SK-N-SH (cell line): Measurements from ENCODE around the gene IFT52. TPM values are rescaled to one million over a fixed set of nuclear protein-coding genes. Genes with fewer than 3 reads are reported as not detected.

ENCODE experiments used
- CTCF ChIA-PET: fragments of 300-600, 350-600 bp; formaldehyde crosslinking; extraction: SDS; loops from one replicate; lab custom pipeline; 2021; lab: Yijun Ruan, JAX
- POLR2A ChIA-PET: fragments of 350-600 bp; sonication (Branson Sonifier 250); formaldehyde crosslinking; extraction: SDS; loops from one replicate; lab custom pipeline; 2020; ENCODE audit warnings: antibody characterized with exemption, inconsistent platforms; lab: Yijun Ruan, JAX
- DNase-seq: peaks from one replicate; pipeline ENCODE4 v3.0.0; 2012
- H2AFZ ChIP-seq: fragments of 200-600 bp; sonication (generic); 2 replicates; pipeline ENCODE4 v1.8.1; 2016; ENCODE audit warnings: antibody characterized with exemption, mild to moderate bottlenecking, low read depth
- H3F3A ChIP-seq: fragments of 200-600 bp; sonication (generic); replicated peaks from 2 replicates; pipeline ENCODE3; 2016; ENCODE audit warnings: antibody characterized with exemption, mild to moderate bottlenecking; ENCODE audit not compliant: insufficient read depth
- H3K27ac ChIP-seq, 2 experiments: fragments of 200-500 bp in 1 of 2; fragments of 200-600 bp in 1 of 2; sonication (Bioruptor generic) in 1 of 2; sonication (generic), shearing (Covaris generic) in 1 of 2; 2 replicates each; pipeline versions ENCODE4 v1.5.1 to v1.6.1; 2014 to 2016; ENCODE audit warnings: low read depth in 2 of 2, inconsistent platforms in 1 of 2, low read length in 1 of 2, mild to moderate bottlenecking in 1 of 2, mixed read lengths in 1 of 2
- H3K27me3 ChIP-seq: fragments of 200-600 bp; sonication (generic), shearing (Covaris generic); 2 replicates; pipeline ENCODE4 v1.6.1; 2016; ENCODE audit warnings: mixed run types; ENCODE audit not compliant: insufficient read depth
- H3K36me3 ChIP-seq, 2 experiments: fragments of 200-500 bp in 1 of 2; fragments of 200-600 bp in 1 of 2; sonication (Bioruptor generic) in 1 of 2; sonication (generic) in 1 of 2; replicated peaks in 1 of 2; 2 replicates each; pipeline versions ENCODE3 to v1.5.1; 2014 to 2016; ENCODE audit warnings: low read length in 1 of 2, mild to moderate bottlenecking in 1 of 2; ENCODE audit not compliant: insufficient read depth in 2 of 2, control insufficient read depth in 1 of 2
- H3K4me1 ChIP-seq, 2 experiments: fragments of 200-500 bp in 1 of 2; fragments of 200-600 bp in 1 of 2; sonication (Bioruptor generic) in 1 of 2; sonication (generic), shearing (Covaris generic) in 1 of 2; 2 replicates each; pipeline versions ENCODE4 v1.5.1 to v1.6.1; 2014 to 2016; ENCODE audit warnings: low read depth in 1 of 2, low read length in 1 of 2, mixed run types in 1 of 2; ENCODE audit not compliant: insufficient read depth in 2 of 2, control insufficient read depth in 1 of 2
- H3K4me2 ChIP-seq: fragments of 200-600 bp; sonication (generic), shearing (Covaris generic); 2 replicates; pipeline ENCODE4 v1.6.1; 2017; ENCODE audit warnings: mixed run types
- H3K4me3 ChIP-seq, 2 experiments: fragments of 200-500 bp in 1 of 2; fragments of 200-600 bp in 1 of 2; sonication (Bioruptor generic) in 1 of 2; sonication (generic), shearing (Covaris generic) in 1 of 2; 2 replicates each; pipeline versions ENCODE4 v1.5.1 to v1.8.1; 2014 to 2016; ENCODE audit warnings: low read depth in 2 of 2, inconsistent platforms in 1 of 2, low read length in 1 of 2, mild to moderate bottlenecking in 1 of 2, mixed read lengths in 1 of 2, moderate library complexity in 1 of 2
- H3K79me2 ChIP-seq: fragments of 200-600 bp; sonication (generic); 2 replicates; pipeline ENCODE4 v1.8.1; 2017; ENCODE audit warnings: mild to moderate bottlenecking; ENCODE audit not compliant: insufficient read depth
- H3K9ac ChIP-seq: fragments of 200-600 bp; sonication (generic); 2 replicates; pipeline ENCODE4 v1.6.1; 2017; ENCODE audit warnings: mixed run types
- H3K9me2 ChIP-seq: fragments of 200-600 bp; sonication (generic); 2 replicates; pipeline ENCODE4 v1.6.1; 2017; ENCODE audit warnings: mixed run types
- H3K9me3 ChIP-seq: fragments of 200-600 bp; sonication (generic); 2 replicates; pipeline ENCODE4 v1.6.1; 2017; ENCODE audit warnings: mixed run types, mild to moderate bottlenecking, moderate library complexity
- H4K20me1 ChIP-seq: fragments of 200-600 bp; sonication (generic); 2 replicates; pipeline ENCODE4 v1.6.1; 2017; ENCODE audit warnings: mild to moderate bottlenecking, mixed run types; ENCODE audit not compliant: insufficient read depth
- GABPA ChIP-seq: IDR thresholded peaks from 2 replicates; pipeline ENCODE4 v1.4.0; 2012; ENCODE audit warnings: low read depth, mild to moderate bottlenecking
- JUND ChIP-seq: IDR thresholded peaks from 2 replicates; pipeline ENCODE4 v1.4.0; 2012
- MEF2A ChIP-seq: IDR thresholded peaks from 2 replicates; pipeline ENCODE4 v1.4.0; 2012; ENCODE audit warnings: low read depth, borderline replicate concordance
- MXI1 ChIP-seq: IDR thresholded peaks from 2 replicates; pipeline ENCODE4 v1.6.1; 2012; ENCODE audit warnings: mild to moderate bottlenecking, low read depth, low read length, improper control_type of control experiment
- RAD21 ChIP-seq: IDR thresholded peaks from 2 replicates; pipeline ENCODE4 v1.6.1; 2012; ENCODE audit warnings: mild to moderate bottlenecking, low read length
- RFX5 ChIP-seq: IDR thresholded peaks from 2 replicates; pipeline ENCODE4 v1.6.1; 2012; ENCODE audit warnings: mild to moderate bottlenecking, improper control_type of control experiment, low read length
- SIN3A ChIP-seq: IDR thresholded peaks from 2 replicates; pipeline ENCODE4 v1.6.1; 2012; ENCODE audit warnings: low read depth, mild to moderate bottlenecking, low read length, moderate library complexity, borderline replicate concordance
- TCF12 ChIP-seq: IDR thresholded peaks from 2 replicates; pipeline ENCODE4 v1.4.0; 2012
- TEAD4 ChIP-seq: IDR thresholded peaks from 2 replicates; pipeline ENCODE4 v1.4.0; 2012; ENCODE audit warnings: mild to moderate bottlenecking, borderline replicate concordance; ENCODE audit not compliant: insufficient read depth
- WGBS: methylation state at CpG from one replicate; pipeline ENCODE4 v1.1.6; 2017; ENCODE audit warnings: low lambda C conversion rate; 5-methylcytosine and 5-hydroxymethylcytosine counted together
- polyA plus RNA-seq, 3 experiments: library from polyadenylated mRNA; depleted of rRNA; stranded (reverse); fragments of >200 nt; gene quantifications; 2 replicates each; pipeline ENCODE4 v1.2.3, GENCODE V29; 2012
- TF ChIP-seq, protein P1 (sequence below): IDR thresholded peaks from 2 replicates; pipeline ENCODE4 v1.6.1; 2012; ENCODE audit warnings: mild to moderate bottlenecking, low read depth, low read length, moderate library complexity
- TF ChIP-seq, protein P2 (sequence below): IDR thresholded peaks from 2 replicates; pipeline ENCODE4 v1.4.0; 2012; ENCODE audit warnings: low read depth
- TF ChIP-seq, protein P3 (sequence below): IDR thresholded peaks from 2 replicates; pipeline ENCODE4 v1.4.0; 2012; ENCODE audit warnings: low read depth, borderline replicate concordance

IFT52 gene
- polyA plus RNA-seq, 1 of the 3 experiments (the other 2 are of a cell fraction), result 34.0 TPM

GRCh38 chr20:43570496-43570895 is 20.2 kb upstream of the IFT52 start:
- Histone ChIP-seq H3K27ac (no peak overlapping the region), H3K4me1 (no peaks in the 10 kb centered on the region), H3K9me2 (no peaks in the 10 kb centered on the region), H2AFZ (no peak overlapping the region), H3F3A (no peaks in the 10 kb centered on the region), H3K4me2 (no peak overlapping the region), H3K79me2 (no peaks in the 10 kb centered on the region), H3K9ac (no peak overlapping the region), H3K27me3 (no peaks in the 10 kb centered on the region), H3K36me3 (no peaks in the 10 kb centered on the region), H3K9me3 (no peaks in the 10 kb centered on the region), H4K20me1 (no peaks in the 10 kb centered on the region), H3K4me3 (no peak overlapping the region)
- TF ChIP-seq SIN3A (no peak), JUND (no peak), TCF12 (no peak)
- TF ChIP-seq, protein P1, sequence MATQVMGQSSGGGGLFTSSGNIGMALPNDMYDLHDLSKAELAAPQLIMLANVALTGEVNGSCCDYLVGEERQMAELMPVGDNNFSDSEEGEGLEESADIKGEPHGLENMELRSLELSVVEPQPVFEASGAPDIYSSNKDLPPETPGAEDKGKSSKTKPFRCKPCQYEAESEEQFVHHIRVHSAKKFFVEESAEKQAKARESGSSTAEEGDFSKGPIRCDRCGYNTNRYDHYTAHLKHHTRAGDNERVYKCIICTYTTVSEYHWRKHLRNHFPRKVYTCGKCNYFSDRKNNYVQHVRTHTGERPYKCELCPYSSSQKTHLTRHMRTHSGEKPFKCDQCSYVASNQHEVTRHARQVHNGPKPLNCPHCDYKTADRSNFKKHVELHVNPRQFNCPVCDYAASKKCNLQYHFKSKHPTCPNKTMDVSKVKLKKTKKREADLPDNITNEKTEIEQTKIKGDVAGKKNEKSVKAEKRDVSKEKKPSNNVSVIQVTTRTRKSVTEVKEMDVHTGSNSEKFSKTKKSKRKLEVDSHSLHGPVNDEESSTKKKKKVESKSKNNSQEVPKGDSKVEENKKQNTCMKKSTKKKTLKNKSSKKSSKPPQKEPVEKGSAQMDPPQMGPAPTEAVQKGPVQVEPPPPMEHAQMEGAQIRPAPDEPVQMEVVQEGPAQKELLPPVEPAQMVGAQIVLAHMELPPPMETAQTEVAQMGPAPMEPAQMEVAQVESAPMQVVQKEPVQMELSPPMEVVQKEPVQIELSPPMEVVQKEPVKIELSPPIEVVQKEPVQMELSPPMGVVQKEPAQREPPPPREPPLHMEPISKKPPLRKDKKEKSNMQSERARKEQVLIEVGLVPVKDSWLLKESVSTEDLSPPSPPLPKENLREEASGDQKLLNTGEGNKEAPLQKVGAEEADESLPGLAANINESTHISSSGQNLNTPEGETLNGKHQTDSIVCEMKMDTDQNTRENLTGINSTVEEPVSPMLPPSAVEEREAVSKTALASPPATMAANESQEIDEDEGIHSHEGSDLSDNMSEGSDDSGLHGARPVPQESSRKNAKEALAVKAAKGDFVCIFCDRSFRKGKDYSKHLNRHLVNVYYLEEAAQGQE, result no peak
- no peak for DNase-seq
- CTCF ChIA-PET, result interaction anchor here (0.6 kb wide), 1 partner anchor 15 kb away, joined by 3 read pairs; no protein-coding TSS in a partner anchor
- POLR2A ChIA-PET, result no interaction called here
- WGBS, result 81% methylated on average over 7 of the region's 10 CpGs

- POLR2A ChIA-PET, result no interaction called here
Measured at GRCh38 chr20:43571310-43571709, 19.4 kb upstream of the IFT52 start.

GRCh38 chr20:43571771-43572170 is 19.0 kb upstream of the IFT52 start:
- Histone ChIP-seq H4K20me1 (no peaks in the 10 kb centered on the region), H3K9me2 (no peaks in the 10 kb centered on the region), H2AFZ (no peak overlapping the region), H3K4me3 (no peak overlapping the region), H3K4me2 (no peak overlapping the region), H3F3A (no peaks in the 10 kb centered on the region), H3K36me3 (no peaks in the 10 kb centered on the region), H3K9ac (no peak overlapping the region), H3K27ac (no peak overlapping the region), H3K9me3 (no peaks in the 10 kb centered on the region), H3K79me2 (no peaks in the 10 kb centered on the region), H3K27me3 (no peaks in the 10 kb centered on the region), H3K4me1 (no peaks in the 10 kb centered on the region)
- 72% methylated on average over 5 of the region's 6 CpGs for WGBS
- DNase-seq, result no peak
- ChIA-PET CTCF (interaction anchor here (0.6 kb wide), 1 partner anchor 9 kb away, joined by 3 read pairs; no protein-coding TSS in a partner anchor), POLR2A (no interaction called here)
- no peak for TF ChIP-seq RFX5
- TF ChIP-seq, protein P1, result no peak
- no peak for TF ChIP-seq RAD21
- no peak for TF ChIP-seq GABPA
- TF ChIP-seq MXI1, result no peak
- TF ChIP-seq TEAD4, result no peak
- TF ChIP-seq, protein P2, sequence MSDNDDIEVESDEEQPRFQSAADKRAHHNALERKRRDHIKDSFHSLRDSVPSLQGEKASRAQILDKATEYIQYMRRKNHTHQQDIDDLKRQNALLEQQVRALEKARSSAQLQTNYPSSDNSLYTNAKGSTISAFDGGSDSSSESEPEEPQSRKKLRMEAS, result no peak
- no peak for TF ChIP-seq MEF2A

More at GRCh38 chr20:43571310-43571709, 19.4 kb upstream of the IFT52 start:
- no peak overlapping the region for H3K9ac ChIP-seq
- no peak overlapping the region for H3K27ac ChIP-seq
- CTCF ChIA-PET, result no interaction called here
- no peaks in the 10 kb centered on the region for H3K9me2 ChIP-seq
- H3K79me2 ChIP-seq, result no peaks in the 10 kb centered on the region
- no peaks in the 10 kb centered on the region for H3K36me3 ChIP-seq
- no peaks in the 10 kb centered on the region for H3K4me1 ChIP-seq
- TF ChIP-seq, protein P3, sequence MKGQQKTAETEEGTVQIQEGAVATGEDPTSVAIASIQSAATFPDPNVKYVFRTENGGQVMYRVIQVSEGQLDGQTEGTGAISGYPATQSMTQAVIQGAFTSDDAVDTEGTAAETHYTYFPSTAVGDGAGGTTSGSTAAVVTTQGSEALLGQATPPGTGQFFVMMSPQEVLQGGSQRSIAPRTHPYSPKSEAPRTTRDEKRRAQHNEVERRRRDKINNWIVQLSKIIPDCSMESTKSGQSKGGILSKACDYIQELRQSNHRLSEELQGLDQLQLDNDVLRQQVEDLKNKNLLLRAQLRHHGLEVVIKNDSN, result no peak
- H3F3A ChIP-seq, result no peaks in the 10 kb centered on the region
- H3K9me3 ChIP-seq, result no peaks in the 10 kb centered on the region
- DNase-seq, result no peak
- no peaks in the 10 kb centered on the region for H4K20me1 ChIP-seq
- no peak overlapping the region for H3K4me3 ChIP-seq
- 64% methylated on average over 1 of the region's 3 CpGs for WGBS
- H2AFZ ChIP-seq, result no peak overlapping the region
- H3K27me3 ChIP-seq, result no peaks in the 10 kb centered on the region
- H3K4me2 ChIP-seq, result no peak overlapping the region
